Aorta (tissue), 5 donors: ENCODE data around the gene GPR89B. TPM values are rescaled to one million over a fixed set of nuclear protein-coding genes. Genes with fewer than 3 reads are reported as not detected.
"Not testable (repeated sequence)": the region's sequence is repeated elsewhere in the genome, so short reads cannot be mapped to it uniquely, and the experiment has no call there.

Source experiments
- ATAC-seq: fragments of 200-7000 bp; cut with Tn5 transposase; one replicate; pipeline ENCODE4 v1.9.1; 2022; ENCODE audit warnings: moderate library complexity; ENCODE audit not compliant: low FRiP score
- DNase-seq, 2 donors: peaks; one replicate each; pipeline ENCODE4 v3.0.0-alpha.2; 2020
- H3K27ac ChIP-seq, 2 donors: one replicate each; pipeline ENCODE4 v1.5.1; 2013; ENCODE audit warnings: low read length in 2 of 2, mild to moderate bottlenecking in 2 of 2, moderate library complexity in 2 of 2, control low read depth in 1 of 2, inconsistent platforms in 1 of 2, low read depth in 1 of 2
- H3K27me3 ChIP-seq, 2 donors: one replicate each; pipeline ENCODE4 v1.6.1; 2013; ENCODE audit warnings: control low read depth in 1 of 2, low read length in 1 of 2, mild to moderate bottlenecking in 1 of 2, moderate library complexity in 1 of 2; ENCODE audit not compliant: insufficient read depth in 2 of 2, control insufficient read depth in 1 of 2
- H3K36me3 ChIP-seq, 2 donors: one replicate each; pipeline ENCODE4 v1.6.1; 2013; ENCODE audit warnings: control low read depth in 1 of 2, low read length in 1 of 2, mild to moderate bottlenecking in 1 of 2; ENCODE audit not compliant: insufficient read depth in 2 of 2, control insufficient read depth in 1 of 2
- H3K4me1 ChIP-seq, 2 donors: one replicate each; pipeline ENCODE4 v1.6.1; 2013; ENCODE audit warnings: low read length in 2 of 2, control low read depth in 1 of 2, mild to moderate bottlenecking in 1 of 2, moderate library complexity in 1 of 2; ENCODE audit not compliant: insufficient read depth in 2 of 2, control insufficient read depth in 1 of 2
- H3K4me3 ChIP-seq, 2 donors: one replicate each; pipeline ENCODE4 v1.5.1; 2013; ENCODE audit warnings: low read length in 2 of 2, control low read depth in 1 of 2, mild to moderate bottlenecking in 1 of 2
- H3K9me3 ChIP-seq: one replicate; pipeline ENCODE4 v1.6.1; 2013; ENCODE audit warnings: mild to moderate bottlenecking, low read length; ENCODE audit not compliant: control insufficient read depth
- WGBS, 2 donors: extraction: QIAGEN DNeasy Blood & Tissue Kit; methylation state at CpG; one replicate each; pipeline ENCODE4 v1.1.7; 2013; 5-methylcytosine and 5-hydroxymethylcytosine counted together
- intact Hi-C, 2 donors: fragments of 100-400 bp; cut with DNase I; formaldehyde crosslinking; loops; one replicate each; pipeline versions ENCODE4 v1.14.2 to v1.15.0; 2022
- polyA plus RNA-seq, 2 donors: library from polyadenylated mRNA; stranded (reverse); fragments of 200-250 nt; gene quantifications; one replicate each; pipeline ENCODE4 v1.2.3, GENCODE V29; 2013
- total RNA-seq, 2 donors: library from RNA; stranded (reverse); fragmentation: NEBNext Ultra II Directional; extraction: Animal tissue kit (Norgen Biotek cat#: 25700); gene quantifications; one replicate each; pipeline ENCODE4 v1.2.1, GENCODE V29; 2021
- donor health status: healthy with polysubstance abuse.
- donor health status: Bipolar disorder and iron deficiency.
- donor health status: DM: no; HTN: no; CAD: no.
- donor health status: DM: no; HTN: no; CAD: no.
- donor health status: DM: yes; HTN: yes; CAD: no.

GPR89B gene
- total and polyA plus RNA-seq, 4 donors: 2.6 to 15.3 (median 14.3) TPM

GRCh38 chr1:147959680-147960079, 31.5 kb downstream of the GPR89B start:
- WGBS, 2 donors: 94 to 98% methylated on average over 2 of the region's 2 CpGs

GRCh38 chr1:147964575-147964974, 36.4 kb downstream of the GPR89B start:
- intact Hi-C loops, DNase-seq, H3K4me1 ChIP-seq, H3K36me3 ChIP-seq, H3K9me3 ChIP-seq, H3K27me3 ChIP-seq, ATAC-seq, H3K4me3 ChIP-seq, H3K27ac ChIP-seq: not testable (repeated sequence)
- no CpG with 5 or more reads among the region's 1 CpG for WGBS, 2 donors

More at GRCh38 chr1:147959680-147960079, 31.5 kb downstream of the GPR89B start:
- ATAC-seq, H3K9me3 ChIP-seq, H3K36me3 ChIP-seq, H3K4me1 ChIP-seq, H3K4me3 ChIP-seq, H3K27me3 ChIP-seq, DNase-seq, H3K27ac ChIP-seq, intact Hi-C loops: not testable (repeated sequence)

- DNase-seq, intact Hi-C loops, H3K27ac ChIP-seq, H3K4me1 ChIP-seq, H3K36me3 ChIP-seq, H3K27me3 ChIP-seq, H3K9me3 ChIP-seq, H3K4me3 ChIP-seq, ATAC-seq: not testable (repeated sequence)
- WGBS, 2 donors: no CpG with 5 or more reads among the region's 1 CpG
Observed at GRCh38 chr1:147966657-147967056, 38.4 kb downstream of the GPR89B start.

GRCh38 chr1:147978896-147979651, 50.9 kb downstream of the GPR89B start:
- intact Hi-C loops, DNase-seq, ATAC-seq, H3K27me3 ChIP-seq, H3K4me3 ChIP-seq, H3K4me1 ChIP-seq, H3K36me3 ChIP-seq, H3K27ac ChIP-seq, H3K9me3 ChIP-seq: not testable (repeated sequence)
- 75 to 90% methylated on average over 3 to 5 of the region's 6 CpGs for WGBS, 2 donors

- H3K27ac ChIP-seq, ATAC-seq, DNase-seq, H3K27me3 ChIP-seq, H3K4me1 ChIP-seq, H3K9me3 ChIP-seq, H3K36me3 ChIP-seq, intact Hi-C loops, H3K4me3 ChIP-seq: not testable (repeated sequence)
- WGBS, 2 donors: 66 to 75% methylated on average over 2 of the region's 2 CpGs
Observed at GRCh38 chr1:147985374-147985773, 57.2 kb downstream of the GPR89B start.

- H3K27ac ChIP-seq, H3K9me3 ChIP-seq, H3K4me3 ChIP-seq, H3K27me3 ChIP-seq, intact Hi-C loops, H3K4me1 ChIP-seq, H3K36me3 ChIP-seq, DNase-seq, ATAC-seq: not testable (repeated sequence)
- WGBS, 2 donors: 14 to 16% methylated on average over 3 of the region's 3 CpGs
Observed at GRCh38 chr1:147987893-147988292, 59.7 kb downstream of the GPR89B start.

- DNase-seq, H3K9me3 ChIP-seq, H3K4me3 ChIP-seq, H3K36me3 ChIP-seq, H3K27ac ChIP-seq, intact Hi-C loops, H3K4me1 ChIP-seq, H3K27me3 ChIP-seq, ATAC-seq: not testable (repeated sequence)
- 95 to 97% methylated on average over 3 to 4 of the region's 4 CpGs for WGBS, 2 donors
Observed at GRCh38 chr1:147992916-147993315, 64.7 kb downstream of the GPR89B start.

GRCh38 chr1:147993400-147993799, 65.2 kb downstream of the GPR89B start:
- 92 to 93% methylated on average over 4 of the region's 4 CpGs for WGBS, 2 donors

More at GRCh38 chr1:147993400-147993799, 65.2 kb downstream of the GPR89B start:
- intact Hi-C loops, H3K4me1 ChIP-seq, H3K27ac ChIP-seq, ATAC-seq, H3K9me3 ChIP-seq, H3K27me3 ChIP-seq, H3K36me3 ChIP-seq, H3K4me3 ChIP-seq, DNase-seq: not testable (repeated sequence)
